Measurements from ENCODE around the gene GPR132. TPM values are rescaled to one million over a fixed set of nuclear protein-coding genes. Genes with fewer than 3 reads are reported as not detected.

GPR132 gene
- total RNA-seq, 1 experiment from 2014 or later, result 0.20 TPM

DNA sequence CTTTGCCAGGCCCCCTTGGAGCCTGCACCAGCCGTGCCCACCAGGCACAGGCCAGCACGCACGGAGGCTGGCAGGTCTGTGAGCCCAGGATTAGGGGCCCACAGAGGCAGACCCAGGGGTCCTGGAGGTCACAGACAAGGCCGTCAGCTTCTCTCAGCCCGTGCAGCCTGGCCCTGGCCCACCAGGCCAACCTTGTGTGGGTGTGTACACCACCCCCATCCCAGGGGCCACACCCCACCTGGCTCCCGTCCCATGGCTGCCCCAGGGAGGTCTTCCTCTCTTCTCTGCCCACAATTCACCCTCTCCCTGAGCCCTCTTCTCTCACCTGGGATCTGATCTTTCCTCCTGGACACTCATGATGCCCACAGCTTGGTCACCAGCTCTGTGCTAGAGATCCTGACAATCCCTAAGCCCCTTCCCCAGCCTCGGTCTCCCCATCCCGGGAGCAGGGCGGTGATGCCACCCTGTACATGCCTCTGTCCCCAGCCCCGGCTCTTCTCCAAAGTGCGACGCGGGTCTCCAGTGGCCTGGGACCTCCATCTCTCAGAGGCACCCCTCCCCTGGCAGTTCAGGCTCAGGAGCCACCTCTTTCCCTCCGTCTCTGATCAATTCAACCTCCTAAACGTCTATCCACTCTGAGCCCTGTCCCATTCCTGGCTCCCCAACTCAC lies 31.1 kb upstream of the GPR132 start:
- H2BK20ac ChIP-seq (ENCODE audit: low read depth, low read length, poor library complexity, severe bottlenecking), result no peak overlapping the region
- no peak overlapping the region for H3K4me2 ChIP-seq (ENCODE audit: insufficient read depth, insufficient read length, low read length)
- H4K91ac ChIP-seq (ENCODE audit: insufficient read length, low read depth, low read length), result no peak overlapping the region
- H2BK12ac ChIP-seq (ENCODE audit: insufficient read length, low read depth, low read length), result no peak overlapping the region
- H2AK5ac ChIP-seq (ENCODE audit: insufficient read length, low read length), result no peak overlapping the region
- peaks cover 3% of the 10 kb centered on the region for H3K23me2 ChIP-seq (ENCODE audit: insufficient read length, low read depth, low read length, poor library complexity, severe bottlenecking)
- H2BK120ac ChIP-seq (ENCODE audit: low read depth, low read length, poor library complexity, severe bottlenecking), result no peak overlapping the region
- H3K14ac ChIP-seq (ENCODE audit: insufficient read depth, low read length), result no peak overlapping the region
- H3K56ac ChIP-seq (ENCODE audit: insufficient read length, low read depth, low read length), result no peak overlapping the region
- no peak overlapping the region for H3K18ac ChIP-seq (ENCODE audit: insufficient read length, low read depth, low read length)
- H3K27ac Mint-ChIP-seq, result no peak overlapping the region
- no peaks in the 10 kb centered on the region for H3K79me1 ChIP-seq (ENCODE audit: insufficient read depth, low read depth, low read length, poor library complexity, severe bottlenecking)
- TF ChIP-seq CTCF (conservative IDR thresholded peaks at IDR 0.05), result no peak
- no peak overlapping the region for H3K27ac ChIP-seq (ENCODE audit: insufficient read length, low read depth, low read length)
- no peaks in the 10 kb centered on the region for H4K20me1 ChIP-seq (ENCODE audit: control insufficient read depth, insufficient read depth, insufficient read length)
- no peak for DNase-seq
- H3K9me3 ChIP-seq (ENCODE audit: control insufficient read depth, low read depth, low read length), result peaks cover 11% of the 10 kb centered on the region
- peaks cover 26 to 30% of the 10 kb centered on the region in 2 experiments for H3K9me3 Mint-ChIP-seq
- no CpG with 5 or more reads among the region's 15 CpGs for WGBS (ENCODE audit: extremely low coverage, insufficient read length, low lambda C conversion rate)
- no peak overlapping the region for H2BK5ac ChIP-seq (ENCODE audit: insufficient read length, low read length)
- no peak overlapping the region for H3T11ph ChIP-seq (ENCODE audit: low read length)
- H3K4me3 Mint-ChIP-seq, result no peak overlapping the region
- H4K8ac ChIP-seq (replicated peaks; ENCODE audit: insufficient read length, low read depth, low read length), result no peak overlapping the region
- H3K27me3 ChIP-seq (ENCODE audit: insufficient read depth, low read length), result peaks cover 2% of the 10 kb centered on the region; the same call in 1 of the 2 replicates
- H2BK15ac ChIP-seq (ENCODE audit: low read depth, low read length), result no peak overlapping the region
- H3K79me2 ChIP-seq (ENCODE audit: insufficient read depth, low read length), result no peaks in the 10 kb centered on the region
- no peak overlapping the region for H3K9ac ChIP-seq (ENCODE audit: extremely low read depth, insufficient read length, low read length)
- H3K4me1 Mint-ChIP-seq, result peaks cover 10 to 13% of the 10 kb centered on the region in 2 experiments
- no peak overlapping the region for H2AFZ ChIP-seq (ENCODE audit: low read length)
- peaks cover 68% of the 10 kb centered on the region for H3K27me3 Mint-ChIP-seq (ENCODE audit: low read depth)
- H3K23ac ChIP-seq (ENCODE audit: insufficient read length, low read depth, low read length), result no peak overlapping the region
- no peak overlapping the region for H3K4ac ChIP-seq (ENCODE audit: low read depth, low read length)
- no peak overlapping the region for H4K5ac ChIP-seq (ENCODE audit: insufficient read length, low read depth, low read length)
- H3K36me3 Mint-ChIP-seq (ENCODE audit: insufficient read depth in 1 of 3, low read depth in 3 of 3), result peaks cover 0 to 8% (median 5%) of the 10 kb centered on the region in 3 experiments; a peak in 3 of 7 replicates
- no peaks in the 10 kb centered on the region for H3K4me1 ChIP-seq (ENCODE audit: insufficient read depth, low read length)

Data from H9 (cell line).